ENCODE measurements around the gene CDK10. TPM values are rescaled to one million over a fixed set of nuclear protein-coding genes. Genes with fewer than 3 reads are reported as not detected.
A peak's percentile ranks its signal among the peaks of the same experiment; 100 is the strongest.

The CDK10 gene
- total RNA-seq, 1 donor from 2014 or later: 79.6 TPM

- ATAC-seq: peak in 1 of 2 donors; percentile 22
- no peak overlapping the region for H3K27ac ChIP-seq
- DNase-seq: no peak
- H3K4me1 ChIP-seq: peaks cover 5% of the 10 kb centered on the region
- H3K27me3 ChIP-seq (ENCODE audit: low read depth): no peaks in the 10 kb centered on the region
- no peak overlapping the region for H3K4me3 ChIP-seq
- intact Hi-C loops (cut with DNase I): no loop called here
- no peaks in the 10 kb centered on the region for H3K9me3 ChIP-seq
- TF ChIP-seq CTCF (IDR thresholded peaks at IDR 0.05): no peak
- H3K36me3 ChIP-seq: peaks cover 49% of the 10 kb centered on the region
Measured at GRCh38 chr16:89651584-89651983, 34.9 kb upstream of the CDK10 start.

- no peak for ATAC-seq
Measured at GRCh38 chr16:89653656-89654295, 32.7 kb upstream of the CDK10 start.

GRCh38 chr16:89655062-89655643, 31.3 kb upstream of the CDK10 start:
- Histone ChIP-seq H3K36me3 (peaks cover 28% of the 10 kb centered on the region), H3K4me1 (peaks cover 22% of the 10 kb centered on the region), H3K9me3 (no peaks in the 10 kb centered on the region), H3K4me3 (no peak overlapping the region), H3K27me3 (ENCODE audit: low read depth) (no peaks in the 10 kb centered on the region), H3K27ac (no peak overlapping the region)
- TF ChIP-seq CTCF (IDR thresholded peaks at IDR 0.05): no peak
- intact Hi-C loops (cut with DNase I): no loop called here
- DNase-seq (no peak), ATAC-seq (no peak)

More at GRCh38 chr16:89653656-89654295, 32.7 kb upstream of the CDK10 start:
- no peak for DNase-seq
- no peak overlapping the region for H3K27ac ChIP-seq
- TF ChIP-seq CTCF (IDR thresholded peaks at IDR 0.05): no peak
- intact Hi-C loops (cut with DNase I): no loop called here
- no peak overlapping the region for H3K4me3 ChIP-seq
- H3K4me1 ChIP-seq: peaks cover 13% of the 10 kb centered on the region
- peaks cover 38% of the 10 kb centered on the region for H3K36me3 ChIP-seq
- no peaks in the 10 kb centered on the region for H3K27me3 ChIP-seq (ENCODE audit: low read depth)
- no peaks in the 10 kb centered on the region for H3K9me3 ChIP-seq

- intact Hi-C loops (cut with DNase I): no loop called here
Measured at GRCh38 chr16:89656435-89657121, 29.9 kb upstream of the CDK10 start.

More at GRCh38 chr16:89656435-89657121, 29.9 kb upstream of the CDK10 start:
- no peaks in the 10 kb centered on the region for H3K27me3 ChIP-seq (ENCODE audit: low read depth)
- DNase-seq (peak; percentile 46), ATAC-seq (no peak)
- peaks cover 22% of the 10 kb centered on the region for H3K4me1 ChIP-seq
- peak overlapping the region; percentile 31 for H3K27ac ChIP-seq
- TF ChIP-seq CTCF (IDR thresholded peaks at IDR 0.05): no peak
- peaks cover 30% of the 10 kb centered on the region for H3K36me3 ChIP-seq
- peak overlapping the region; percentile 91 for H3K4me3 ChIP-seq
- no peaks in the 10 kb centered on the region for H3K9me3 ChIP-seq

Data from lower lobe of right lung (tissue), 2 donors.